COLO668 (cell line): ENCODE data around the gene DCLK1.
A peak's percentile ranks its signal among the peaks of the same experiment; 100 is the strongest.
"Not testable (repeated sequence)": the region's sequence is repeated elsewhere in the genome, so short reads cannot be mapped to it uniquely, and the experiment has no call there.

Source experiments
- DNase-seq: peaks from one replicate; lab custom pipeline; 2025; ENCODE audit not compliant: unreplicated experiment; lab: John Stamatoyannopoulos, UW

Gene DCLK1

DNA sequence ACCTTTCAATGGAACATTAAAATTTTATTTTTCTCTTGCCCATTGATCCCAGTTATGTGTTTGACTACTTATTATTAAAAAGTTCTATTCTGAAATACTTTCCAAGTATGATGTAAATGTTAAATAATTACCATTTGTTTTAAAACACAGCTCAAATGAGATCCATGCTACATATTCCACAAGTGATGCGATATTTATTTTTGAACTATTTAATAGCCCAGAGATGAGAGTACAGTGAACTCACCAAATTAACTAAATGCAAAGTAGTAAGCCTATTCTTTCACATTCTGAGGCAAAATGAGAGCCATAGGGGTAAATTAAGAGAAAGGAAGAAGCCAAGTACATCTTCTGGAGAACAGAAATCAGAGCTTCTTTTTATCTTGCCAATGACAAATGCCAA is 1.2 kb upstream of the DCLK1 start:
- no peak for DNase-seq

- DNase-seq = peak; percentile 50
These were observed 732 bp upstream of the DCLK1 start for GRCh38 chr13:36131931-36132297.

DNA sequence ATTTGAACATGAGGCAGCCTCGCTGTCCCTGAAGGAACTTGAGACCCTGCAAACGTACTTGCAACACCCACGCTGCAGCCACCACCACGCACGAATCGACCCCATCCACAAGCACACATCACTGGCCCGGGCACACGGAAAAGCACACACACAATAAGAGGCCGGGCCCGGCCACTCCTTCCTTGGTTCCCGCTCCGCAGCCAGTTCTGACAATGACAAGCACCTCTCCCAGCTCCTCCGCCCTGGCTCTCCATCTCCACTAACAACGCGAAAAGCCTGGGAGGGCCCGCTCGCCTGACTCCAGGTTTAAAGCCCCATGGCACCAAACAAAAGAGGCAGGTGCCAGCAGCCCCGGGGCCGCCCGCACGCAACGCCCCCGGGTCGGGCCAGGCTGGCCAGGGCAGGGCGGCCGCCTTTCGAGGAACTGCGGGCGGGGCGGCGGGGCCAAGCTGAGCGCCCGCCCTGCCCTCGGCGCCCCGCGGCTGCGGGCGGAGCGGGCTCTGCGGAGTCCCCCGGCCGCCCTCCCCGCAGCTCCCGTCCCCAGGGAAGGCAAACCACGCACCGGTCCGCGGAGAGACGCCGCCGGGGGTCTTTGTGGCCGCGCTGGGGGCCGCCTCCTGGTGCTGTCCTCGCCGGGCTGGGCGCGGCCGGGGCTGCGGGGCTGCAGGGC is 495 bp downstream of the DCLK1 start:
- DNase-seq = peak; percentile 85

DNA sequence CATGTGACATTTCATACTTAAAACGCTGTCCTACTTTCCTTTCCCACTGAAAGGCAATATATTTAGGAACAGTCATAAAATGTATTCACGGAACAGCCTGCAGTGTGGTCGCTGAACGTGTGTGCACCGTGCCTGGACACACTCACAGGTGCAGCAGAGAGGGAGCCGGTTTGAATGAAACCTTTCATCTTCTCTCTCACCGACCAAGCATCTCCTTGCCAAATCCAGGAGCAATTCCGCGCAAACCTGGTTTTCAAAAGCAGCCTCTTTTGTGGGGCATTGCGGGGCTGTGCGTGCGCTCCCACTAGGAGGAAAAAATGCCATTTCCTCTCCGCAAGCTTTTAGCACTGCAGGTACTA is 1.0 kb downstream of the DCLK1 start:
- peak; percentile 59 for DNase-seq

GRCh38 chr13:36129539-36129938 is 1.6 kb downstream of the DCLK1 start:
- DNase-seq = no peak

DNA sequence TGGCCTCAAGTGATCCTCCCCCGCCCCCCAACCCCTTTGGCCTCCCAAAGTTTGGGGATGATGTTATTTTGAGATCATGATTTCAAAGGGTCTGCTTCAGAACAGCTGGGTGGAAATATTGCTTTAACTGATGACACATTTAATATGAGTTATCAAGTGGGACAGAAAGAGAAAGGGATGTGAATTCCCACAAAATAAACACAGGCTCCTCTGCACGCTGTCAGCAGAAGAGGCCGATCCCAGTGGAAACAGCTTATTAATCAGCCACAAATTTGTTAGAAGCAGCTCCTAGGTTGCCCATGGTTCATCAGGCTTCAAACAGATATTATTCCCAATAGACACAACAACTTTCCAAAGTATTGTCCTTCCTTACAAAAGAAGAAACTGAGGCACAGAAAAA is 4.7 kb downstream of the DCLK1 start:
- no peak for DNase-seq

DNA sequence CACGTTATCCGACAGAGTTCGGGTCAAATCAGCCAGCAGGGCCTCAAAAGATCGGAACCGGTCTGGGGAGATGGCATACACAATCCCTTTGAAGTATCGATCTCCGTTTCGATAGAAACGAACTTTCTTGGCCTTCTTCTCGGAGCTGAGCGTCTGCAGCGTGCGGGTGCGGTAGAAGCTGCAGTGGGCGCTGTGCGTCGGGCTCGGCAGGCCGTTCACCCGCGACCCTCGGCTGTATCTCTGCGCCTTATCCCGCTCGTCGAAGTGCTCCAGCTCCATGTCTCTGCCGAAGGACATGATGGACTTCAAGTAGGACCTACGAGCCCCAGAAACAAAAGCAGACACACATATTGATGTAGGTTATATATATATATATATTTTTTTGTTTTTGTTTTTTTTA is 5.3 kb downstream of the DCLK1 start:
- no peak for DNase-seq

DNA sequence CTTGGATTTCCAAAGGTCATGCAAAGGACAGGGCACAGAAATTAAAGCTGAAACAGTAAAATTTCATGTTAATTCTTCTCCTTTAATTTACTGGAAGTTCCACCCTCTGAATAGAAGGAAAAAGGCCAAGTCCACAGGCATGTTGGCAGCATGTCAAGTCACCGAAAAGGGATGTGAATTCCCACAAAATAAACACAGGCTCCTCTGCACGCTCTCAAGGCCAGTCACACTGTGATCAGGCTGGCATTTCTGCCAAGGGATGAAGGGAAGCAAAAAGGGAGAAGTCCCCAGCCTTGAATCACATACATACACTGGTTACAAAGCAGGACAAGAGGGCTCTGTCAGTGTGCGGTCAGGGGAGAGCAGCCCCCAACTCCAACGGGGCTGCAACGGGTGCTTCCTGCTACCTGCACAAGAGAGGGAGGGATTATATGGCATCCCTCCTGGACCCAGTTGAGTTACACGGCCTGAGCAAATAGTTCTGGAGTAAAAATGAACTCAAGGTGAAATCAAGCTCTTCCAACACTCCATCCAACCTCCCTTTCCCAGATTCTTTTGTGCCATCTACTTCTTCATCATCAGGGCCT is 6.9 kb downstream of the DCLK1 start:
- DNase-seq = no peak

DNA sequence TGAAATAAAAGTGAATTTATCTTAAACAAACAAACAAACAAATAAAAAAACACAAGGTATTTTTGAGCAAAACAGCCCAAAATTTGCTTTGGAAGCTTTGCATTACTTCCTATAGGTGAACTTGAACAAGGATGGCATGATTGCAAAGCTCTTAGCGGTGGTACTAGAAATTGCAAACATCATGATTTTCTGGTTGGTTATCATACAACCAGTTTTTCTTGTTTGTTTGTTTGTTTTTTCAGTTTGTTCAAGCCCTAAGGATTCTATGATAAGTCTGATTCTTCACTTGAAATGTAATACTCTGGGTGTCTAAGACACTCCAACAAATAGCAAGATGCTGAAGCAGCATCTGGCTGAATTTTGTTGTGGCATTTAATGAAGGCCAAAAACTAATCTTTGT is 15.9 kb downstream of the DCLK1 start:
- no peak for DNase-seq

- DNase-seq = no peak
These were observed 16.9 kb downstream of the DCLK1 start for GRCh38 chr13:36114233-36114632.

- no peak for DNase-seq
These were observed 22.2 kb downstream of the DCLK1 start for GRCh38 chr13:36108954-36109353.

GRCh38 chr13:36108342-36108741 is 22.8 kb downstream of the DCLK1 start:
- DNase-seq = no peak

GRCh38 chr13:36107521-36107920 is 23.7 kb downstream of the DCLK1 start:
- DNase-seq = no peak

- no peak for DNase-seq
These were observed 25.5 kb downstream of the DCLK1 start for GRCh38 chr13:36105726-36106125.

DNA sequence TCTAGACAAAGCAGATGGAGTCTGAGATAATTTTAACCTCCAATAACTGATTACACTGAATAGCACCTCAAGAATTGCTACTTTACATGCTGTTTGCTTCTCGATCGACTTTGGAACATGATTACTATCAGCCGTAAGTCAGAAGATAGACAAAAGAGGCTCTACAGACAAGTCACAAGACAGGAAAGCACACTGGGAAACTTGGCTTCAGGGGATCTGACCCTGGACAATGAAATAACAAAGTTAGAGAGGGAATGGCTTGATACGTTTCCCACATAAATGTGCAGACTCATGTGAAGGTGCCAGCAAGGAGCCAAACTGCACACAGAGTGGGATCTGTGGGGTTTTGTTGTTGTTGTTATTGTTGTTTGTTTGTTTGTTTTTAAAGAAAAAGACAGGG is 28.5 kb downstream of the DCLK1 start:
- DNase-seq = no peak

- DNase-seq = not testable (repeated sequence)
These were observed 29.3 kb downstream of the DCLK1 start for GRCh38 chr13:36101907-36102306.

DNA sequence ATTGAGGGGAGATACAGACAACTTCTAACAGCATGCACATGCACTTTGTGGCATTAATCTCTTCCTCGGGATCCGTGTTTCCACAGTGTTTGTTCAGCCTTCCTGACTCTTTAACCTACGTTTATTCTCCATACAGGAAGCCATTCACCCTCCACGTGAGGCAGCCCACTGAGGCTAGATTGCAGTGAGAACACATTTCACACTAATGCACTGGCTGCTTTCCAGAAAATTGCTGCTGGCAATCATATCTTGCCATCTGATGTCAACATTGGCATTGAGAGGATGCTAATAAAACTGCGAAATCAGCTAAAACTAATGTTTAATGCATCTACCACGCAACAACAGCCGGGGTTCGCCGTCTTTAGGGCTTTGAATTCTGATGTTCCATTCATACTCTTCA is 30.0 kb downstream of the DCLK1 start:
- no peak for DNase-seq

GRCh38 chr13:36098080-36098479 is 33.1 kb downstream of the DCLK1 start:
- no peak for DNase-seq

DNA sequence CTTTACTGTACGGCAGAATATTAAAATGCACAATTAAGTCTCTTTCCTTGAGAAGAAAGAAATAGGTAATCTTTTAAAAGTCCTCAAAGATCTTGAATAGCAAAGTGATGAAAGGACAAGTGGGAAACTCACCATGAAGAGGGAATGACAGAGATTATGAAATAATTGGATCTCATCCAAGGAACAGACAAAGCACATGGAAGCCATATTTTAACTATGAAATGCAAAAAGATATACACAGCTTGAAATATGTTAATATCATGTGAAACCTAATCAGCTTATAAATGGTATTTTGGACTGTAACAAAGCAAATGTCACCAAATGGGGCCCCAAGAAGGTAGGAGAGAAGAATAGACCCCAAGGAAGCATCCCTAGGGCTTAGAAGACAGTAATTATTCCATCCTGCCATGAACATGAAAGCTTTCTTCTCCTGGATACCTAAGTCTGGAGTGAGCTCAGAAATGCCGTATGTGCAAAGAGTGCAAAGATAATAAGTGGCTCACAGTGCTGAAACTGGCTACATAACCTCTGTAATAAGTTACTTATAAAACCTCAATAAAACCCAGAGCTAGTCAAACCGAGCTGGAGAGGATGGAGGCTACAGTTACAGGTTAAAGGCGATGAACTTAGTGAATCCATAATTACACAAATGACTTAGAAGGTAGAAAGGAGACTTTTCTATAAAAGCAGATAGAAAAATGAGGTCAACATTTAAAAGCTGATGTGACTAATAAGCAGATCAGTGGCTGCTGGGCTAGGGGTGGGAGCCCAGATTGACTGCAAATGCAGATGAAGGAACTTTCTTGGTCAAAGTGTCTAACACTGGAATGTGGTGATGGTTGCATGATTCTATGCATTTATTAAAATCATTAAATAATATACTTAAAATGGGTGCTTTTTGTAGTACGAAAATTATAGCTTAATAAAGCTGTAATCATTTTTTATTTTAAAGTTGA is 34.4 kb downstream of the DCLK1 start:
- DNase-seq = no peak

- no peak for DNase-seq
These were observed 36.7 kb downstream of the DCLK1 start for GRCh38 chr13:36094478-36094877.

DNA sequence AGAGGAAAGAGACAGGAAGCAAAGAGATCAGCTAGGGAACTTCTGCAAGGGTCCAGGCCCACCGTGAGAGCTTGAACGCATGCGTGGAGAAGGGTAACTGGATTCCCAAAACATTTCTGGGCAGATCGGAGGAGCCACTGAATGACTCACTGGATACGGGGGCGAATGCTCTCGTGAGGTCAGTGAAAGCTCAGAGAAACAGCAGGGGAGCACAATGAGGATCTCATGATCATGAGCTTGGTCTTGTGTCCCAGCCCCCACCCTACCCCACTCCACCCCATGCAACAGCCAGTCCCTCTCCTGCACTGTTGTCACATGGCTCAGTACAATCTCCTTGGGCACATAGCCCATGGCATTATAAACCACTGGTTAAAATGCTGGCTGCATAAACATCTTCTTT is 40.6 kb downstream of the DCLK1 start:
- DNase-seq = no peak

- no peak for DNase-seq
These were observed 42.0 kb downstream of the DCLK1 start for GRCh38 chr13:36089130-36089647.
